Bronchus fibroblast of lung (primary cell): ENCODE measurements around the gene PPP1R18. TPM values are rescaled to one million over a fixed set of nuclear protein-coding genes. Genes with fewer than 3 reads are reported as not detected.

Source experiments
- total RNA-seq: library from RNA; depleted of rRNA; stranded (reverse); fragments of >200 nt; gene quantifications from 2 replicates; pipeline ENCODE4 v1.2.3, GENCODE V29; 2015

The PPP1R18 gene, protein sequence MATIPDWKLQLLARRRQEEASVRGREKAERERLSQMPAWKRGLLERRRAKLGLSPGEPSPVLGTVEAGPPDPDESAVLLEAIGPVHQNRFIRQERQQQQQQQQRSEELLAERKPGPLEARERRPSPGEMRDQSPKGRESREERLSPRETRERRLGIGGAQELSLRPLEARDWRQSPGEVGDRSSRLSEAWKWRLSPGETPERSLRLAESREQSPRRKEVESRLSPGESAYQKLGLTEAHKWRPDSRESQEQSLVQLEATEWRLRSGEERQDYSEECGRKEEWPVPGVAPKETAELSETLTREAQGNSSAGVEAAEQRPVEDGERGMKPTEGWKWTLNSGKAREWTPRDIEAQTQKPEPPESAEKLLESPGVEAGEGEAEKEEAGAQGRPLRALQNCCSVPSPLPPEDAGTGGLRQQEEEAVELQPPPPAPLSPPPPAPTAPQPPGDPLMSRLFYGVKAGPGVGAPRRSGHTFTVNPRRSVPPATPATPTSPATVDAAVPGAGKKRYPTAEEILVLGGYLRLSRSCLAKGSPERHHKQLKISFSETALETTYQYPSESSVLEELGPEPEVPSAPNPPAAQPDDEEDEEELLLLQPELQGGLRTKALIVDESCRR
- 58.6 and 62.5 TPM in 2 replicates for total RNA-seq

GRCh38 chr6:30686009-30686907 is at the start of gene PPP1R18:
TSS of gene PPP1R18 (minus strand) at chr6:30686645. CDS start at chr6:30686018, 627 bp downstream.

DNA sequence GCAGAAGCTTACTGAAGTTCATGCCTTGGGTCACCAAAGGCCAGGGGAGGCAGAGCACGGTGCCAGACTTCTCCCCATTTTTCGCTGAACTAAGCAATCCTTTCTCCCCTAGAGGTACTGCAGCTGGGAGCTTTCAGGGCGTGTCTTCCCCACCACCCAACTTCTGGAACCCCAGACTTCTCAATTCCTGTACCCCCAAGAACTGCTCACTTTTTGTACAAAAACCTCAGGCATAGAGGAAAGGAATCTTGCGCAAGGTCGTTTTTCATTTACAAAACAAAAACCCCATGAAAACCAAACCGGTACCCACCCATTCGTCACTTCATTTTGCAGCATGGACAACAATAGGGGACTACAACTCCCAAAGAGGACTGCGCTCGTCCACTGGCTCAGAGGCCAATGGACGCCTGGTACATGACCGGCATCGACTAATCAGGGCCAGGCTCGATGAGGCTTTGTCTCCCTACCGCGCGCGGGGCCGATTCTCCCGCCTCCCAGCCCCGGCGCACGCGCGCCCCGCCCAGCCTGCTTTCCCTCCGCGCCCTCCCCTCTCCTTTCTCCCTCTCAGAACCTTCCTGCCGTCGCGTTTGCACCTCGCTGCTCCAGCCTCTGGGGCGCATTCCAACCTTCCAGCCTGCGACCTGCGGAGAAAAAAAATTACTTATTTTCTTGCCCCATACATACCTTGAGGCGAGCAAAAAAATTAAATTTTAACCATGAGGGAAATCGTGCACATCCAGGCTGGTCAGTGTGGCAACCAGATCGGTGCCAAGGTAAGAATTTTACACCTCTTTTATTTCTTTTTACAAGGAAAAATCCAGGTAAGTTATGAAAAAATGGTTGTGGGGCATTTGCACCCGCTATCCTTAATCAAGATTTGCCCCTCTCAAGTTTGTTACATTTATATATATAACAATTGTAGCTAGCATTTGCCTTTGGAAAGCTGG is 33.6 kb upstream of the PPP1R18 start, which contains the start of gene TUBB:
Gene TUBB, plus strand, starts transcription at position 562 of the 947 bp plus-strand sequence. Its CDS starts 155 bp downstream, at position 717.

DNA sequence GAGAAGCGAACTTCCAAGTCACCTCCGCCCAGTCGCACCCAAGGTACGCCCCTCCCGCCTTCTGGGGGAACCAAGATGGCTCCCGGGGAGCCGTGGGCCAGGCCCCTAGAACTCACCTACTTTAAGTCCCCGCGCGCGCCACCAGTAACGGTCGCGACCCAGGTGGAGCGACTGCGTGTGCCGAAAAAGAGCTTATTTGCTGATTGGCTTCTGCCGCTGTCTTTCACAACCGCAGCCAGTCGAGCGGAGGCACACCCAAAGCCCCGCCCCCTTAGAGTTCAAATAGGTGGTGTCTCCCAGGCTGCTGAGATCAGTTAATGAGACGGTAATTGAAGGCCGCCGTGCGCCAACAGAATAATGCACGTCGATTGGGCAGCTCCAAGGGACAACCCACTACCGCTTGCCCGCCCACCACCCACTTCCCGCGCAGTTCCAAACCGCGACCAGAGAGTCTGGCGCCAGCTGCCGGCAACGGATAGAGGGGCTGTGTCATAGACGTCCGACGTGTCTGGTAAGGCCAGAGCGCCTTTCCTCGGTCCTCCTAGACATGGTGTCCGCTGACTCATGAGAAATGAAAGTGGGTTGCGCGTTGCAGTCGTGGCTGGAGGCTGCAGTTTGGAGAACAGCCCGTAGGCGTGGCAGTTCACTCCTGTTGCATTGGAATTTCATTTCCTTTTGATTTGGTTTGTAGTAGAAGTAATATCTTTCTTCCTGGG is 30.8 kb upstream of the PPP1R18 start, which contains the start of gene MDC1:
Gene MDC1, minus strand, starts transcription at position 153 of the 716 bp plus-strand sequence. CDS start 2,106 bp downstream, outside the sequence.

GRCh38 chr6:30690403-30691207 is 4.2 kb upstream of the PPP1R18 start, which contains the start of gene NRM:
TSS of gene NRM (minus strand) at chr6:30690984. CDS start at chr6:30690974, 10 bp downstream.

DNA sequence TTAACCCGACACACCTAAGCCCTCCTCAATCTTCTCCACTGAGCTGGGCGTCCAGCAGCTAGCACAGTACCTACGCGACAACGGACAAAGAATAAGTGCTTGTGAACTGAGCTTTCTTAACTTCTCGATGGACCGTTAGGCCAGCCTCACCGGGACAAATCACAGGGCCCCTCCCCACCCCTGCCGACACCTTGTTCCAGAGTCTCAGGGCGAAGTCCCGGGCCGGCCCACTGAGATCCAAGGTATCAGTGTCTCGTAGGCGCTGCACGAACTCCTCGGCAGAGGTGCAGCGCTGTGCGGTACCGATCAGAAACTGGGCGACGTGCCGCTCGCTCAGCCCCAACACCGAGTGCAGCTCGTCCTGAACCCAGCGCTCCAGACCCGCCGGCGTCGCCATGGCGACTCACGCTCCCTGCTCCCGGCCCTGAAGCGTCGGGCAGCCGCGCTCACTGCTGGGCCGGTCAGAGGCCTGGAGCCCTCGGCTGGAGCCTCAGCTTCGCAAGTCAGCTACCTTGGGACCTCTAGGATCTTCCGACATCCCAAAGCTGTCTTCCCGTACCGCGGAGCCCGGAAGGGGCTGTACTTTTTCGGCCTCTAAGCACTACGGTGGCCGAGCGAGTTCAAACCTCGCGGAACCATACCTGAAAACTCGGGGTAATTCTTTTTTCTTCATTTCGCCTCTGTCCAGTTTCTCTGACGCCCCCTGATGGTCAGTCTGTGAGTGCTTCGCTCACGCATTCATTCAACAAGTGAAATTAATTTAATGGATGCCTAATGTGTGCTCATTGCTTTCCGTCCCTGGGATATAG is 13.8 kb downstream of the PPP1R18 start, which contains the start of gene DHX16:
Gene DHX16, minus strand, starts transcription at position 562 of the 809 bp plus-strand sequence. Its CDS starts 165 bp downstream, at position 397.

DNA sequence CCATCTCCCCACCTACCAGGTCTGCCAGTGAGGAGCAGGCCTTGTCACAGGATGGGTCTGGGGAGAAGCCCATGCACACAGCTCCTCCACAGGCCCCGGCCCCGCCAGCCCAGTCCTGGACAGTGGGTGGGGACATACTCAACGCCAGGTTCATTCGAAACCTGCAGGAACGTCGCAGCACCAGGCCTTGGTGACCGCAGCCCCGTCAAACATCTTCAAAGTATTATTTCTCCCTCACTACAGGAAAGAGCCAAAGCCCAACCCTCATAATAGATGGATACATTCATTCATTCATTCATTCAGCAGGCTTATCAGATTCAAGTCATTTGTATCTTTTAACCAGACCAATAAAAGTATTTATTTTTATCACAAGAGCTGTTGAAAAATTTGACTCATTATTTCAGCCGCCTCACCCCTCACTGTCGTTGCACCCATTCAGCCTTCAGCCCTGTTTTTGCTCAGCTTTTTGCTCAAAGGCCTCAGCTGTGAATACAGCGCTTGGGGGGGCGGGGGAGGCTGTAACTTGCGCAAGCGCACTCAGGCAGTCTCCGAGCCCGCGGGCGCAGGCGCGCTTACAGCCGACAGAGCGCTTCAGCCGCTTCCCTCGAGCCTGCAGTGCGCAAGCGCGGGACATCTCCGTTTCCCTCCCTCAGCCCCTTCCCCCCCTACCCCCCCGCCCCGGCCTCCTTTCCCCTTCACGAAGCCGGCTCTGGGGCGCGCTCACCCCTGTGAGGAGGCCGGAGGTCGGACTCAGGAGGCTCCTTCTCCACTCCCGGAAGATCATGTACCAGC is 39.8 kb downstream of the PPP1R18 start, which contains the start of gene C6orf136:
Gene C6orf136, plus strand, starts transcription at position 684 of the 792 bp plus-strand sequence. Its CDS starts 99 bp downstream, at position 783.

DNA sequence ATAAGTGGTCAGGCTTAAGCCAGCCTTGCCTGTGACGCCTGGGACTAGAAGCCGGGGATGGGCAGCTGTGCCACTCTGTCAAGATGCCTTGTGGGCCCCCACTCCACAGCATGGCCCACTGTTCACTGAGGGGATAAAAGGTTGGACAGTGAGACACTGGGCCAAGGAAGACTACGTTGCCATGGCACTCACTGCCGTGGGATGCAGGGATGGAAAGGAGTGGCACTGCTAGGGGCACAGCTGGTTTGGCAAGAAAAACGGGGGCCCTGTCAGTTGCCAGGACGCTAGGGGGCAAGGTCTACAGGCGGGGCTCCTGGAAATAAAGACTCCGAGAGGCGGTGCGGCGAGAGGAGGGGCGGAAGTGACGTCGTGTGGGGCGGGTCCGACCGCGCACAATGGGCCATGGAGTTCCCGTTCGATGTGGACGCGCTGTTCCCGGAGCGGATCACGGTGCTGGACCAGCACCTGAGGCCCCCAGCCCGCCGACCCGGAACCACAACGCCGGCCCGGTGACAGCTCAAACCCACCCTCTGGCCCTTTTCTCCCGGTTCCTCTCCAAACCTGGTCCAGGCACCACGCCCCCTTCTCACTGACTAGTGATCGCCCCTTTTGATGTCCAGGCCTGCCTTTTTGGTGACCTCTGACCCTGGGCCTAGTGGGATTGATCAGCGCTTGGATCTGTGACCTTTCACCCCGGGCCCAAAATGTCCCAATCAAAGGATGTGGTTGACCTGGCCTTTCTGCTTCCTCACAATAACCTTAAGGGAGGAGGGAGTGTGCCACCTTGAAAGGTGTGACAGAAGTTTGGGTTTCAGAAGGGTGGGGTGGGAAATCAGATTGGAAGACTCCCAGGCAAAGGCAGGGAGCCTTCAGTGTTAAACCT is 59.7 kb downstream of the PPP1R18 start, which contains the start of gene ATAT1:
Gene ATAT1, plus strand, starts transcription at position 391 of the 883 bp plus-strand sequence.

Other genes with a start within 250 kb of the PPP1R18 start
- gene HLA-E, start 197.1 kb downstream of the PPP1R18 start, total RNA-seq = 92.2 and 93.1 TPM in 2 replicates
- gene GNL1, start 130.2 kb downstream of the PPP1R18 start, total RNA-seq = 28.7 and 42.5 TPM in 2 replicates
- gene PRR3, start 129.3 kb downstream of the PPP1R18 start, total RNA-seq = 11.6 and 12.9 TPM in 2 replicates
- 31.1 and 34.2 TPM in 2 replicates for gene ABCF1, start 115.2 kb downstream of the PPP1R18 start, total RNA-seq
- gene PPP1R10, start 69.4 kb downstream of the PPP1R18 start, total RNA-seq = 19.8 and 24.0 TPM in 2 replicates
- gene MRPS18B, start 68.8 kb downstream of the PPP1R18 start, total RNA-seq = 65.1 and 70.5 TPM in 2 replicates
- 4.5 and 6.4 TPM in 2 replicates for gene ATAT1, start 59.8 kb downstream of the PPP1R18 start, total RNA-seq
- gene C6orf136, start 39.5 kb downstream of the PPP1R18 start, total RNA-seq = 6.8 and 8.7 TPM in 2 replicates
- 25.1 and 29.6 TPM in 2 replicates for gene DHX16, start 13.6 kb downstream of the PPP1R18 start, total RNA-seq
- 21.0 and 24.1 TPM in 2 replicates for gene NRM, start 4.3 kb upstream of the PPP1R18 start, total RNA-seq
- 9.8 and 11.6 TPM in 2 replicates for gene MDC1, start 30.6 kb upstream of the PPP1R18 start, total RNA-seq
- gene TUBB, start 33.7 kb upstream of the PPP1R18 start, total RNA-seq = 2,052 and 2,194 TPM in 2 replicates
- 178 and 180 TPM in 2 replicates for gene FLOT1, start 56.0 kb upstream of the PPP1R18 start, total RNA-seq
- gene IER3, start 57.9 kb upstream of the PPP1R18 start, total RNA-seq = 56.9 and 75.8 TPM in 2 replicates
- 12.3 and 13.1 TPM in 2 replicates for gene DDR1, start 197.9 kb upstream of the PPP1R18 start, total RNA-seq
- 9.4 and 10.9 TPM in 2 replicates for gene GTF2H4, start 221.6 kb upstream of the PPP1R18 start, total RNA-seq
- 23.0 and 25.9 TPM in 2 replicates for gene VARS2, start 227.6 kb upstream of the PPP1R18 start, total RNA-seq
- not detected in 2 replicates for gene SFTA2, start 245.5 kb upstream of the PPP1R18 start, total RNA-seq